HAP-1 (cell line): Measurements from ENCODE around the gene RUVBL1.

Experiments used
- DNase-seq, 2 experiments: peaks; one replicate each; pipeline ENCODE4 v3.0.0-alpha.2; 2016 to 2020; ENCODE audit warnings: low spot score in 2 of 2
- H3K27me3 ChIP-seq: fragments of 250-450 bp; sonication (Bioruptor Pico); 2 replicates; pipeline ENCODE4 v1.5.1; 2020; ENCODE audit warnings: low read depth, mild to moderate bottlenecking, moderate library complexity
- H3K36me3 ChIP-seq: fragments of 250-450 bp; sonication (Bioruptor Pico); replicated peaks from 2 replicates; pipeline ENCODE4 v1.5.1; 2020; ENCODE audit warnings: mild to moderate bottlenecking
- H3K4me1 ChIP-seq: fragments of 250-450 bp; sonication (Bioruptor Pico); 2 replicates; pipeline ENCODE4 v1.5.1; 2020; ENCODE audit warnings: mild to moderate bottlenecking
- H3K4me3 ChIP-seq: fragments of 250-450 bp; sonication (Bioruptor Pico); 2 replicates; pipeline ENCODE4 v1.5.1; 2020; ENCODE audit warnings: mild to moderate bottlenecking, moderate library complexity
- H3K9me3 ChIP-seq: fragments of 250-450 bp; sonication (Bioruptor Pico); 2 replicates; pipeline ENCODE4 v1.5.1; 2020; ENCODE audit warnings: mild to moderate bottlenecking, moderate library complexity
- in situ Hi-C: fragments of 300-500 bp; cut with MboI; formaldehyde crosslinking; loops from 3 replicates; pipeline ENCODE4 v1.14.3; 2020; ENCODE audit warnings: low sequenced_read_pairs, inconsistent platforms, mixed read lengths

Gene RUVBL1

DNA sequence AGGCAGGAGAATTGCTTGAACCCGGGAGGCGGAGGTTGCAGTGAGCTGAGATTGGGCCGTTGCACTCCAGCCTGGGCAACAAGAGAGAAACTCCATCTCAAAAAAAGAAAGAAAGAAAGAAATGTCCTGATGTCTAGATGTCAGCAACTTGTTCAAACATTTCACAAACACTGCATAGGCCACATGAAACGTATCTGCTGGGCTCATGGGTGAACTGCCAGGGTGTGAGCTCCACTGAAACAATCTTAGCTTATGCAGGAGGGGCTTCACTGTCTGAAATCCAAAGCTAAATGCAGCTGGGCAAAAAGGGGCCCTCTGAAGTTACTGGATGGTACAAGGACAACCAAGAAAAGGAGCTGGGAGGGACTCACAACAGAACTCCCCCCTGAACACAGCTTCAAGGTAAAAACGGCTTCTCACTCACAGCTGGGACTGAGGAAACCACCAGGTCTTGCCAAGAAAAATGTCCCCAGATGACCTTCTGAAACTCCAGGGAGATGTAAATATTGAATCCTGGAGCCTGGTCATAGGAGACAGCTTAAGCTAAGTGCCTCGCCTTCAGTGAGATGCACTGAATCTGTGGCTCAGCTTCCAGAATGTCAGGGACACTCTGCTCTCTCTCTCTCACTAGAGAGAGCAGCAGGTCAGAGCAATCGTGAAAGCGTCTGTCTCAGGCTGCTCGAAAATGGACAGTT lies 39.5 kb downstream of the RUVBL1 start:
- DNase-seq: no peak
- Histone ChIP-seq H3K27me3 (no peaks in the 10 kb centered on the region), H3K9me3 (no peaks in the 10 kb centered on the region), H3K36me3 (peaks cover 84% of the 10 kb centered on the region), H3K4me3 (no peak overlapping the region), H3K4me1 (no peaks in the 10 kb centered on the region)
- in situ Hi-C loops: no loop called here

DNA sequence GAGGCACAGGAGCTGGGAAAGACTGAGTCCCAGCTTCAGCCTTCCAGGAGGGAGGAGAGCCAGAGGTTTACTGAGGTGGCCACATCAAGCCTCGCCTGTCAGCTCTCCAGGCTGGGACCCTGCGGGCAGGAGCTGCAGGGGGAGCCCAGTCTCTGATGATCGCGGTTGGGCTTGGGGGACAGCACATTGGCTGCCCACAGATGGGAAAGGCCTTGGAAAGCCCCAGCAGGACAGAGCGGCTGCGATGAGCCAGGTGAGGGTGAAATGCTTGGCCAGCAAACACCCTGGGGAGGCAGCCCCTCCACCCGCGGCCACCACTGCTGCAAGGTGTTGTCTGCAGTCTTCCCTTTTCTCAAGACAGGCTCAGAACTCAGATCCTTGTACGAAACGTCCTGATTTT lies 40.2 kb downstream of the RUVBL1 start:
- H3K27me3 ChIP-seq: no peaks in the 10 kb centered on the region
- no peaks in the 10 kb centered on the region for H3K4me1 ChIP-seq
- in situ Hi-C loops: no loop called here
- no peaks in the 10 kb centered on the region for H3K9me3 ChIP-seq
- peaks cover 92% of the 10 kb centered on the region for H3K36me3 ChIP-seq
- DNase-seq: no peak
- no peak overlapping the region for H3K4me3 ChIP-seq

DNA sequence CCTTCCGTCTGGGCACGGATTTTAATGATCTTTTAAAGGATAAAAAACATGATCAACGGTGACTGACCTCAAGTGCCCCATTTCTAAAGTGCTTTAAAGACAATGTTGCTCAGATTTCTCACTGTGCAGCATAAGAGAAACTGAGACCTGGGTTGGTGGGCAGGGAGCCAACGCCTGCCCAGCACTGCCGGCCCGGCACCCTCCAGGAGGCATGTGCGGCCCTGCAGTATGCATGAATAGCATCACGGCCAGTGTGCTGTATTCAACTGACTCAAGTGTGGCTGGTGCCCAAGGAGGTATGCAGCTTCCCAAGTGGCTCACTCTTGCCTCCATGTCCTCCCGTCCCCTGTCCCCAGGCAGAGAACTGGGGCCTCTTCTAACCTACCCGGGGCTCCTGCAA lies 41.1 kb downstream of the RUVBL1 start:
- in situ Hi-C loops: no loop called here
- Histone ChIP-seq H3K27me3 (no peaks in the 10 kb centered on the region), H3K9me3 (no peaks in the 10 kb centered on the region), H3K4me3 (no peak overlapping the region), H3K4me1 (no peaks in the 10 kb centered on the region), H3K36me3 (peaks cover 93% of the 10 kb centered on the region)
- no peak for DNase-seq

DNA sequence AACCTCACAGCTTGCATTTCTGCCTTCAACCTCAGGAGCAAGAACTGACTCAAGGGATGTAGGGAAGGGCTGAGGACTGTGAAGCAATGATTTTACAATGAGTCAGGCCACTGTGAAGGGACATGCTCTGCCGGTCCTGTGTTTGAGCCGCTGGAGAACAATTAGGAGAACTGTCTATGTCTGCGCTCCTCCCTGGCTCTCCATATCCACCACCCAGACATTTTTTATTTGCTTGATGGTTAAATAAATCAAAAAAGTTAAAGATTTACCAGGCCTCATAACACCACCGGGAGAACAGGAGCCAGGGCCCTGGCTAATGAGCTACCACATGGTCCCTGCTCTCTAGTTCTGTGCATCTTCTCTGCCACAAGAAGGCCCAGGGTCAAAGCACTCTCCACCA lies 41.8 kb downstream of the RUVBL1 start:
- H3K36me3 ChIP-seq: peaks cover 86% of the 10 kb centered on the region
- H3K4me1 ChIP-seq: no peaks in the 10 kb centered on the region
- no peak overlapping the region for H3K4me3 ChIP-seq
- no peaks in the 10 kb centered on the region for H3K9me3 ChIP-seq
- in situ Hi-C loops: no loop called here
- DNase-seq: no peak
- H3K27me3 ChIP-seq: no peaks in the 10 kb centered on the region

DNA sequence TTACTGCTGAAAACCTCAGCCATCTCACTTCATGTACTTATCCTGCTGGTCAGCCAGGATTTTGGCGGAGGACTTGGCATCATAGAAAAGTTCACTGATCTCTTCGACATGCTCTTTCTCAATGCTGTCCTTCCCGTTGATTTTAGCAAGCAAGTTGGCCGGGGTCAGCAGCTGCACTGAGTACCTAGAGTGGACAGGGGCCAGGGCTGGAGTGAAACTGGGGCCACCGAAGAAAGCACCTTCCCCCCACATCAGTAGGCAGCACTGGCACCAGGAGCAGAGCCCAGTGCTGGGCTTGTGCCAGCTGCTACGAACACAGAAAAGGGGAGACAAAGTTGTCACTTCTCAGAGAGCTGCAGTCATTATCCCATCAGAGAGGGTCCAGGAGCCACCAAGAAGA lies 42.4 kb downstream of the RUVBL1 start:
- peaks cover 80% of the 10 kb centered on the region for H3K36me3 ChIP-seq
- H3K4me1 ChIP-seq: no peaks in the 10 kb centered on the region
- H3K27me3 ChIP-seq: no peaks in the 10 kb centered on the region
- no peak overlapping the region for H3K4me3 ChIP-seq
- in situ Hi-C loops: no loop called here
- H3K9me3 ChIP-seq: no peaks in the 10 kb centered on the region
- no peak for DNase-seq

DNA sequence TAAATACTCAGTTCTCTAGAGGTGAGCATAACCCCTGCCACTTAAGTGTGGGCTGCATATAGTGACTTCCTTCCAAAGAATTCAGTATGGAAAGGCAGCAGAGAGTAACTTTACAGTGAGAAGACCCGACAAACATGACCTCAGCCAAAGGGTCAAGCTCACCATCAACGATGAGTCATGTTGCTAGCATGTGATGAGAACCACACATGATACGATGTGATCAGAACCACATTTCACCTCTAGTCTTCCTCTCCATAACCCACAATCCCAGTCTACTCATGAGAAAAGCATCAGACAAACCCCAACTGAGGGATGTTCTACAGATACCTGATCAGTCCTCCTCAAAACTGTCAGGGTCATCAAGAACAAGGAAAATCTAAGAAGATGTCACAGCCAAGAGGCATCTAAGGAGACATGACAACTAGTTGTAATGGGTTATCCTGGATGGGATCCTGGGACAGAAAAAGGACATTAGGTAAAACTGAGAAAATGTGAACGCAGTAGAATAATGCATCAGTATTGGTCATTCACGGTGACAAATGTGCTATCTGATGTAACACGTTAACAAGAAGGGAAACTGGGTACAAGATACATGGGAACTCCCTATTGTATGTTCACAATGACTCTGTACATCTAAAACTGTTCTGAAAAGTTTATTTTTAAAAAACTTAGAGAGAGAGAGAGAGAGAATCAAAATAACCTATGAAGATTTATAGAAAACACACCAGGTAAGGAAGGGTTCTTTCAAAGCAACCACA lies 43.1 kb downstream of the RUVBL1 start:
- Histone ChIP-seq H3K9me3 (no peaks in the 10 kb centered on the region), H3K4me1 (no peaks in the 10 kb centered on the region), H3K36me3 (peaks cover 72% of the 10 kb centered on the region), H3K4me3 (no peak overlapping the region), H3K27me3 (no peaks in the 10 kb centered on the region)
- DNase-seq: no peak
- in situ Hi-C loops: no loop called here

DNA sequence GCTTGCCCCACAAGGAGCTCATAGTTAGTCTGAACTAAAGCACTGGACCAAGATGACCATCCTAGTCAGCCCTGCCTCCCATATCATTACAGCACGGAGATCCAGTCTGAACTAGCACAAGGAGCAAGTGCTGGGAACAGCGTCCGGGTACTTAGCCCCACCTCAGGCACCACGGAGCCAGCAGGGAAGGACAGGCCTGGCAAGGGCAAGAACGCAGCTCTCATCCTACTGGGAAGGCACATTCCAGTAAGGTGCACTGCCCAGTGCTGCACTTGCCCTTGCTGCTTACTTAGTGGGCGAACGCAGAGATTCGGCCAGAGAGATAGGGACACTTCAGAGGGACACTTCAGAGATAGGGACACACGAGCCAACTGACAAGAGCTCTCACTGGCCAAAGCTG lies 43.8 kb downstream of the RUVBL1 start:
- no peak for DNase-seq
- no peaks in the 10 kb centered on the region for H3K27me3 ChIP-seq
- in situ Hi-C loops: no loop called here
- H3K4me3 ChIP-seq: no peak overlapping the region
- no peaks in the 10 kb centered on the region for H3K4me1 ChIP-seq
- no peaks in the 10 kb centered on the region for H3K9me3 ChIP-seq
- peaks cover 70% of the 10 kb centered on the region for H3K36me3 ChIP-seq

DNA sequence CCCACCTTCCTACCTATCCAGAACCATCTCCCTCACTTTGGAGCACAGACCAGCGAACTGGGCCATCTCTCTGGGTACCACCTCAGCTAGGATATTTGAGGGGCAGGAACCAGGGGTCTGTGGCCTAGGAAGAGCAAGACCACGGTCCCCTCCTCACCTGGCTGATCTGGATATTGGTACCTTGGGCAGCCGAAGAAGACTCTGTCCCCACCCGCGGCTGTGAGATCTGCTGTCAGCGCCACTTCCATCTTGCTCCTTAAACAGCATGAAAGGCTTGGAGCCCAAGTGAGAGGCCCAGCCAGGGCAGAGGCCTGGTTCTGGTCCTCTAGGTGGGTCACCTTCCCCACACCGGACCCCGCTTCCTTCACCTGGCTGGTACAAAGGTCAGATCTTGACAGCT lies 44.7 kb downstream of the RUVBL1 start:
- Histone ChIP-seq H3K9me3 (no peaks in the 10 kb centered on the region), H3K4me1 (no peaks in the 10 kb centered on the region), H3K4me3 (no peak overlapping the region), H3K36me3 (peaks cover 68% of the 10 kb centered on the region), H3K27me3 (no peaks in the 10 kb centered on the region)
- in situ Hi-C loops: no loop called here
- no peak for DNase-seq

DNA sequence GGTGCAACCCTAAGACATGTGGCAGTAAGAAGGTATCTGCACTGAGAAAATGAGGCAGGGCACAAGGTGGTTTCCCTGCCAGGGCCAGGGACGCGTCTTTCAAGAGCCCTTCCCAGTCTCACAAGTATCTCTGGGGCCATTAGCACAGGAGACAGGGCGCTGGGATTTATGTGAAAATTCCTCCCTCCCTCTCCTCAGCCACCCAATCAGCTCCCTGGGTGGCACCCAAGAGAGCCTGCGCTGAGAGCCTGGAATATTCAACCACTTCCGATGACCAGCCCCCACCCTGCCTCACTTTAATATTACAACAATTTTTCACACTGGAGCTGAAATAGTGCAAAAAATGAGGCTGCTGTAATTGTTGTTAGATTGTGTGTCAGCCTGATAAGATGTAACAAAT lies 45.3 kb downstream of the RUVBL1 start:
- Histone ChIP-seq H3K27me3 (no peaks in the 10 kb centered on the region), H3K4me1 (no peaks in the 10 kb centered on the region), H3K9me3 (no peaks in the 10 kb centered on the region), H3K36me3 (peaks cover 68% of the 10 kb centered on the region), H3K4me3 (no peak overlapping the region)
- in situ Hi-C loops: no loop called here
- no peak for DNase-seq

DNA sequence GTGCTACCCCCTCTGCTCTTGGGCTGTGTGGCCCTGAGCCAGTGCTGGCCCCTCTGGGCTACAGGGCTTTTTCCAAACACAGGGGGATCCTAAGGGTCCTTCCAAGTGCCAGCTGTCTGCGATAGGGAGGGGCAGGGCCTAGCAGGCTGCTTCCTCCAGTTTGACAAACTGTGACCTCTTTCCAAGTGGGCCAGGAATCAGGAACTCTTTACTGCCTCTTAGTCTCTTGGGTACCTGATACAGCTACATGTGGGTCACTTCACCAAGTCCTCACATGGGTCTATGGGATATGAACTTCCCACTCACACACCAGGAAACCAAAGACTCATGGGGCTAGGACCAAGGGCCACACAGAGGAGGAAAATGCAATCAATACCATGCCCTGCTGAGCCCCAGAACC lies 45.9 kb downstream of the RUVBL1 start:
- in situ Hi-C loops: no loop called here

DNA sequence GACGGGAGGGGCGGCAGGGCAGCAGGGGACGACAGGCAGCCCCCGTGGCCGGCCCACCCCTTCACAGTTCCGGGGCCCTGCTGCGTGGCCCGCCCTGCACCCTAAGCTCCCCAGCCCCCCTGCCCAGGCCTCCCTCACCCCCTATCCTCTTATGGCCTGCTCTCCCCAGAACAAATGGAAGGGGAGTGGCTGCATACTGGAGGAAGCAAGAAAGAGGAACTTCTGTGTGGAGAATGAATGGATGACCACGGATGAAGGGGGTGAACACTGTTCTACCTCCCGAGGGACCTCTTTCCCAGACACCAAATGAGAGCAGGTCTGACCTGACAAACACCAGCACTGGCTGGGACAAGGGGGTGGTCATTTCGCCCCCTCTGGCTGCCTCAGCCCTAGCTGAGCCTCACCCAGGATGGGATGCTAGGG lies 46.4 kb downstream of the RUVBL1 start:
- in situ Hi-C loops: no loop called here
- Histone ChIP-seq H3K4me1 (no peaks in the 10 kb centered on the region), H3K36me3 (peaks cover 68% of the 10 kb centered on the region), H3K9me3 (no peaks in the 10 kb centered on the region), H3K27me3 (no peaks in the 10 kb centered on the region), H3K4me3 (no peak overlapping the region)
- DNase-seq: no peak

More for the DNA sequence above, 45.9 kb downstream of the RUVBL1 start:
- H3K9me3 ChIP-seq: no peaks in the 10 kb centered on the region
- peaks cover 68% of the 10 kb centered on the region for H3K36me3 ChIP-seq
- H3K27me3 ChIP-seq: no peaks in the 10 kb centered on the region
- H3K4me1 ChIP-seq: no peaks in the 10 kb centered on the region
- DNase-seq: no peak
- no peak overlapping the region for H3K4me3 ChIP-seq

DNA sequence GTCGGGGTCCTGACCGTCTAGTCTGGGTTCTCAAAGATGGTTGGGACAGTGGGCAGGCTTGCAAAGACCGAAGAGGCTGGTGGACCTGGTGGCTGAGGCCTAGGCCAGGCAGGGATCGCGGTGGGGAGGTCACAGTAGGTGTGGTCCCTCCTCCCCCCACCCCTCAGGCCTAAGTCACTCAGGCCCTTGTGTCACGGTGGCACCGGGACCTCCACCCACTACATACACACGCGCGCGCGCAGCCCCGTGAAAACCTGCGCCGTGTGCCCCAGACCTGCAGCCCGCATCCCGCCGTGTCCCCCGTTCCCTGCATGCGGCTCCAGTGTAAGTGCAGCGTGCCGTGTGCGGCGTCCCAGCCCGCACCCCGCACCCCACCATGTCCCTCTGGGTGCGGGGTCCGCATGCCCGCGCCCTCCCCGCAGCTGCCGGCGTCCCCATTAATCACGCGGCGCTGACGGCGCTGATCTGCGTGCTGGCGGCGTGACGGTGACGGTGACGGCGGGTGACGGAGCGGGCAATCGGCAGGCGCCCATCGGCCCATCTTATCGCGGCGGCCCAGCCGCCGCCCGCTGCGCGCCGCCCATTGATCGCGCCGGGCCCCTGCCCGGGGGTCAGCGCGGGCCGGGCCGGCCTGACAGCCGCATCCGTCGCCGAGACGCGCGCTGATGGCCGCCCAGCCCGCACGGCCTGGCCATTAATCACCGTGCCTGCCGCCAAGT lies 47.0 kb downstream of the RUVBL1 start:
- in situ Hi-C loops: no loop called here
- no peaks in the 10 kb centered on the region for H3K4me1 ChIP-seq
- no peaks in the 10 kb centered on the region for H3K9me3 ChIP-seq
- H3K27me3 ChIP-seq: no peaks in the 10 kb centered on the region
- DNase-seq: no peak
- no peak overlapping the region for H3K4me3 ChIP-seq
- H3K36me3 ChIP-seq: peaks cover 68% of the 10 kb centered on the region

DNA sequence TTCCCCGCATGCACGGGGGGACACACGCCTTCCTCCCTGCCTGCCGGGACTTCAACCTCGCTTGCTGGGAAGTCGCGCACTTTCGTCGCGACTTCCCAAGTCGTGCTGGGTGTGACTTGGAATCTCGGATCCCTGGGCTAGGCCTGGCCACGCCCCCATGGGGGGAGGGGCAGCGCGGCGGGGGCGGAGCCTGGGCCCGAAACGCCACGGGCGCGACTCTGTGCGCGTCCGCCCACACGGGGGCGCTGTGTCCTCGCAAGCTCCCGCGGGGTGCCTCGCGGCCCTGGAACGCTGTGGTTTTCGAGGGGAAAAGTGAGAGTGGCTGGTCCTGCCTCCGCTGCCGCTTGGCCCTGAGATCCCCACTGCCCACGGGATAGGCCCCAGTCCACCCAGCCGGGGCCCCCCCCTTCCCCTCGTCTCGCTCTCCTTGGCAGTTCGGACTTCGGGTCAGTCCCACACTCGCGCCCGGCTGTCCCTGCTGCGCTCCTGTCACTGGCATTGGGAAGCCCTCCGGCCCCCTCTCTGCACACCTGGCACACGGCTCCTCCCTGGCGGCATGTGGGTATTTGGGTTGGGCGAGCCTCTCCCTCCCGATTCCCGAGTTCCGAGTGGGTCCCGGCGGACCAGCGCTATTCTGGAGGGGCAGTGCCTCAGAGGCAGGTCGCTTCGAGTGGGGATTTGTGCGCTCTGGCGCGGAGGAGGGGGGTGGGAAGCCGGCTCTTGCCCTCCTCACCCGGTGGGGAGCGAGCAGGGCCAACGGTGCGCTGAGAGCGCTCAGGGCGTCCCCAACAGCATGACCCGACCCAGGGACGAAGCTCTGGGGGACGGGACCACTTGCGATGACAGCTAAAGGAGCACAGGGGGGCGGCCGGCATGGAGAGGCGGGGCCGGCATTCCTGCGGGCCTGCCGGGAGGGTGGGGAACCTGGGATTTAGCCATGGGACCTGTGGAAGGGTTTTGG lies 47.8 kb downstream of the RUVBL1 start:
- DNase-seq: no peak
- no peaks in the 10 kb centered on the region for H3K27me3 ChIP-seq
- no peak overlapping the region for H3K4me3 ChIP-seq
- no peaks in the 10 kb centered on the region for H3K9me3 ChIP-seq
- in situ Hi-C loops: no loop called here
- no peaks in the 10 kb centered on the region for H3K4me1 ChIP-seq
- peaks cover 70% of the 10 kb centered on the region for H3K36me3 ChIP-seq
